ENCODE data around the gene DNAJC5.
"Not testable (repeated sequence)": the region's sequence is repeated elsewhere in the genome, so short reads cannot be mapped to it uniquely, and the experiment has no call there.

The DNAJC5 gene, protein sequence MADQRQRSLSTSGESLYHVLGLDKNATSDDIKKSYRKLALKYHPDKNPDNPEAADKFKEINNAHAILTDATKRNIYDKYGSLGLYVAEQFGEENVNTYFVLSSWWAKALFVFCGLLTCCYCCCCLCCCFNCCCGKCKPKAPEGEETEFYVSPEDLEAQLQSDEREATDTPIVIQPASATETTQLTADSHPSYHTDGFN

DNA sequence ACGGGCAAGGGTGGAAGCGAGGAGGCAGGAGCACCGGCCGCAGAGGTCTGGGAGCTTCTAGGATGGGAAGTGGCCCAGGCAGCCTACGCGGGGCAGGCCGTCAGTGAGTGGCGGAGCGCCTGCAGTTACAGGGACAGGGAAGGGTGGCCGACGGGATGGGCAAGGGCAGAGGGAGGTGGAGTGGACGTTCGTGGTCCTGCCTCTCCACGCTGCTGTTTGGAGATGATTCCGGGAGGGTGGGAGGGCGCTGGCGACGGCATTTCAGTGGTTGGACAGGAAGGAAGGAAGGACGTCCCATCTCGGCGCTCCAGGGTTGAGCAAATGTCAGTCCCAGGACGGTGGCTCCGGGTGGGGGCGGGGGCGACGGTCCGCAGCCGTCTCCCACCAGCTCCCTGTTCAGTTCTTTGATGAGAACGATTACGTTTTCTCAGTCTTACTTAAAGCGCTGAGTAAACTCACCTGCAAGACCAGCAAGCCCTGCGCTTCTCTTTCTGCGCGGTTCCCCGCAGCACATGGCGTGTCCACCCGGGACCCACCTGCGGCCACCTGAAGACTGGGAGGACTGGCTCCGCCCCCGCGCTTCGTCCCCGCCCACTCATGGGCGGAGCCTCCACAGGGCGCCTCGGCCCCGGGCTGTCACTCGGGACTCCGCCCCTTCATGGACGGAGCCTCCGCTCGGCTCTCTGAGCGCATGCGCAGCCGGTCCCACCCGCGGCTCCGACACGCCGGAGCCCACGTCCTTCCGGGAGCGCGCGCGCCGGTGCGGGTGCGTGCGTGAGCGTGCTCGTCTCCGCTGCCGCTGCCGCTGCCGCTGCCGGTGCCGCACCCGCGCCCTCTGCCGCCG lies at the start of gene DNAJC5:
TSS of gene DNAJC5 (plus strand) at position 769 of the 844 bp plus-strand sequence. CDS start 33,220 bp downstream, outside the sequence.
- ATAC-seq: peak; percentile 76 to 82

DNA sequence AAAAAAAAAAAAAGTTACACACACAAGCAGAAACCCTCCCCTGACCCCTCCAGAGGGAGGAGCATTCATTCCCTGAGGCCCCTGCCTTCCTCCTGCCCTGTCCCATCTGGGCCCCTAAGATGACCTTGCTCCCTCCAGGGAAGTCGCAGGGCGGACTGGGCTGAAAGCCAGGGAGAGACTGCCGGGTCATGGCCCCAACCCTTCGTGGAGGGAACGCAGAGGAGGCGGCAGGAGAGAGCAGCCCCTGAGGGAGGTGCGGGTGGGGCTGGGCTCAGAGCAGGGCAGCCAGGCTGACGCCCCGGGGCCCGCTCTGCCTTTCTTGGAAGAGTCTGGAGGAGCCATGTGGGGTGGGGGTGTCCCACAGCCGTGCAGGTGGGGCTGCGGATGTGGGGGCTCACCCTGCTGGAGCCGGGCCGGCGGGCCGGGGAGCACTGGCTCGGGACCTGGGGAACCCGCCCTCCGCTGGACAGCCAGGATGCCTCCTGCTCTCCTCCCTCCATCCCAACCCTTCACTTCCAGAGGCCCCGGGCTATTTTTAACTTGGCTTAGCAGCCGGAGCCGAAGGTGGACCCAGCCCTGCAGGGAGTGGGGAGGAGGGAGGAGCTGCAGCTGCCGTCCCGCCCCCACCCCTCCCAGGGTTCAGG lies 48.7 kb upstream of the DNAJC5 start:
- no peak for ATAC-seq

DNA sequence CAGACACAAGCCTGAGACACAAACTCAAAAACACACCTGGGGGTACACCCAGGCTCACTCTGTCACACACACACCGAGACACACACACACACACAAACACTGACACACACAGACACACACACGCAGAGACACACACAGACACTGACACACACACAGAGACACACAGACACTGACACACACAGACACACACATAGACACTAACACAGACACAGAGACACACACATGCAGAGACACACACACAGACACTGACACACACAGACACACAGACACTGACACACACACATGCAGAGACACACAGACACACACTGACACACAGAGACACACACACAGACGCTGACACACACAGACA lies 48.1 kb upstream of the DNAJC5 start:
- no peak for ATAC-seq

DNA sequence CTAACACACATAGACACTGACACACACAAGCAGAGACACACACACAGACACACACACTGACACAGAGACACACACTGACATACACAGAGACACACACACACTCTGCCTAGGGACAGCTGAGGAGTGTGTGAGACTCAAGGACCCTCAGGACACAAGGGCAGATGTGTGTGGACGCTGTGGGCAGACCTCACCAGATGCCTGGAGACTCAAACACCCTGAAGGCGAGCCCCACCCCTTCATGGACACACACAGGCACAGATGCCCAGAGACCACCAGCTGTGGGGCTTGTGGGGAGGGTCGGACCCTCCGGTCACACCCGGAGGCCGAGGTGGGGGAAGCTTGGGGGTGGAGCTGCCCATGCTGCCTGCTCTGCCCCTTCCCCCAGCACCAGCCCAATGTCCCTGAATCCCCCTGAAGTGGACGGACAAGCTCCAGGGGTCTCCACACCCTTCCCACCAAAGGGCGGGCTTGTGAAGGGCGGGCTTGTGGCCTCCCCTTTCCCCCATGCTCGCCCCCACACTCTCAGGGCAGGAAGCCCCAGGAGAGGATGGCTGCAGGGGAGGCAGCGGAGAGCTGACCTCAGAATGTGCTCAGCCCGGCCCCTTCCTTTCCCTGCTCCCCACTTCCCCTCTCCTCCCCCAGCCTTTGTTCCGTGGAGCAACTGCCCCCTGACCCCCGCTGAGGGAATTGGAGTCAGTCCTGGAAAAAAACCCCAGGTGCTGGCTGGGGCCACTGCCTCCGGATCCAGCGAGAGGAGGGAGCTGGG lies 47.5 kb upstream of the DNAJC5 start:
- no peak for ATAC-seq

DNA sequence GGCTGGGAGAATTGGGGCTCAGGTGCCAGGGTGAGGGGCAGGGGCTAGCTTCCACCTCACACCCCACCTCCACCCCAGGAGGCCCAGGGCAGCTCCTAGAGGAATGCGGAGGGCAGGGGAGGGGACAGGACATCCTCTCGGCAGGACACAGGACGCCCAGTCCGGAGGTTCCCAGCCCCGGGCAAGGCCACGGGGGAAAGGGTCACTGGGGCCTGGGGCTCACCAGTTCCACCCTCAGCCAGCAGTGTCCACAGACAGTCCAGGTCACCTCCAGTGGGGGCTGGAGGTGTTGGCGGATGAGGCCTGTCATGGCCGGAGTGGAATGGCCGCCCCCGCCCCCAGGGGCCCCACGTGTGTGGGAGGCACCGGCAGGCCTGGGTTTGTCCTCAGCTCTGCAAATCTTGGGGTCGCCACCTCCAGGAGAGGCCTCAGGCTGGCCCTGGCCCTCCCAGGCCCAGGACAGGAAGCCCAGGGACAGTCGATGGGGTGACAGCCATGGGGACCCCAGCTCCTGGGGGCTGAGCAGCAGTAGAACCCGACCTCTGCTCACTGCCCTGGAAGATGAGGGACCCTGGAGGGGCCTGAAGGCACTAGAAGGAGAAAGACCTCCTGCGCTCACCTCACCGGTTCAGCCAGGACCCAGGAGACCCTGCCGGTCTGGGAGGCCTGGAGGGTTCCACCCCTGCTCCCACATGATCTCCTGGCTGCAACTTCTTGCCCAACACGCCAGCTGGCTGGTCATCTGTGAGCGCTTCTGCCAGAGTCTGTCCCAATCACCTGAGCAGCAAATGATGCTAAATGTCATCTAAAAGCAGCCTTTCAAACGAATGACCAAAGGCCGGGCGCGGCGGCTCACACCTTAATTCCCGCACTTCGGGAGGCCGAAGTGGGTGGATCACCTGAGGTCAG lies 46.7 kb upstream of the DNAJC5 start:
- ATAC-seq: no peak

DNA sequence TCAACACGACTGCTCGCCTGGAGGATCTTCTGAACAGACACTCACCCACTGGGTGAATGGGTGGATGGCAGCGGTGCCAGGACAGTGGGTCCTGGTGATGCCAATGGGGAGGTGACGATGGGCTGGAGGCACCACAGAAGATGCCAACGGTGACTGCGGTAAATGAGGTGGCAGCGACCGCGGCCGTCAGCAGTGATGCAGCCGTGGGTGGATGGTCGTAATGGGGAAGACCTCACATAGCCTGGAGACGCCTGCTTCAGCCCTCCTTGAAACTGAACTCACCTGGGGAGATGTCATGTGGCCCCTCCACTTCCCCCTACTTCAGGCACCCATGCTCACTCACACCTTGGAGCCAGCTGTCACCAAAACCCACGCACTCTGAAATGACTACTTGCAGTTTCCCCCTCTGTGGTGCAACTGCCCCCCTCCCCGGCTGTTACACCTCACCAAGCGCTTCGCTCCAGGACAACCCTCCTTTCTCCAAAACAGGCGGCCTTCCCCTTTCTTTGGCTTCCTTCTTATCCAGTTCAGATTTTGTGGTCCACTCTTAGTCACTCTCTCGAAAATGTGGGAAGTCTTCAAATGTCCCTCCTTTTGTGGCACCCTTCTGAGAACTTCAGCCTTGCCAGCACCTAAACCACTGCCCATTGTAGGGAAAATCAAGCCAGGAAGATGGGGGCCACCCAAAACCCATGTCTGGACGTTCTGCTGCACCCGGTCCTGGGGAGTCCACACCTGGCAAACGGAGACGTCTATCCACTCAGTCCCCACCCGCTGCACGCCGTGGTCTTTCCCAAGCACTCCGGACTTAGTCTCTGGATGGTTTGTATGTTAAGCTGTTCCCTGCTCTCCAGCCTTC lies 44.0 kb upstream of the DNAJC5 start:
- ATAC-seq: peak; percentile 84 to 88

DNA sequence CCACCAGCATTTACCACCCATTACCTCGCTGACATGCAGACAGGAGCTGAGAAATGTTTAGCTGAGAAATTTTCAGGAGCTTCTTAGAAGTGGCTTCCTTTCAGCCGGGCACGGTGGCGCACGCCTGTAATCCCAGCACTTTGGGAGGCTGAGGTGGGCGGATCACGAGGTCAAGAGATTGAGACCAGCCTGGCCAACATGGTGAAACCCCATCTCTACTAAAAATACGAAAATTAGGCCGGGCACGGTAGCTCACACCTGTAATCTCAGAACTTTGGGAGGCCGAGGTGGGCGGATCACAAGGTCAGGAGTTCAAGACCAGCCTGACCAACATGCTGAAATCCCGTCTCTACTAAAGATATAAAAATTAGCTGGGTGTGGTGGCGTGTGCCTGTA lies 43.4 kb upstream of the DNAJC5 start:
- not testable (repeated sequence) for ATAC-seq

DNA sequence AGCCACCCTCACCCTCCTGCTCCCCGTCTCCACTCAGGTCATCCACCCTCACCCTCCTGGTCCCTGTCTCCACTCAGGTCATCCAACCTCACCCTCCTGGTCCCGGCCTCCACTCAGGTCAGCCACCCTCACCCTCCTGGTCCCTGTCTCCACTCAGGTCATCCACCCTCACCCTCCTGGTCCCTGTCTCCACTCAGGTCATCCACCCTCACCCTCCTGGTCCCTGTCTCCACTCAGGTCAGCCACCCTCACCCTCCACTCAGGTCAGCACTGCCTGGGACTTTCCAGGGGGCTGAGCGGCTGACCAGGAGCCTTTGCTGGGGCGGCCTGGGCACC lies 41.2 kb upstream of the DNAJC5 start:
- ATAC-seq: not testable (repeated sequence)

DNA sequence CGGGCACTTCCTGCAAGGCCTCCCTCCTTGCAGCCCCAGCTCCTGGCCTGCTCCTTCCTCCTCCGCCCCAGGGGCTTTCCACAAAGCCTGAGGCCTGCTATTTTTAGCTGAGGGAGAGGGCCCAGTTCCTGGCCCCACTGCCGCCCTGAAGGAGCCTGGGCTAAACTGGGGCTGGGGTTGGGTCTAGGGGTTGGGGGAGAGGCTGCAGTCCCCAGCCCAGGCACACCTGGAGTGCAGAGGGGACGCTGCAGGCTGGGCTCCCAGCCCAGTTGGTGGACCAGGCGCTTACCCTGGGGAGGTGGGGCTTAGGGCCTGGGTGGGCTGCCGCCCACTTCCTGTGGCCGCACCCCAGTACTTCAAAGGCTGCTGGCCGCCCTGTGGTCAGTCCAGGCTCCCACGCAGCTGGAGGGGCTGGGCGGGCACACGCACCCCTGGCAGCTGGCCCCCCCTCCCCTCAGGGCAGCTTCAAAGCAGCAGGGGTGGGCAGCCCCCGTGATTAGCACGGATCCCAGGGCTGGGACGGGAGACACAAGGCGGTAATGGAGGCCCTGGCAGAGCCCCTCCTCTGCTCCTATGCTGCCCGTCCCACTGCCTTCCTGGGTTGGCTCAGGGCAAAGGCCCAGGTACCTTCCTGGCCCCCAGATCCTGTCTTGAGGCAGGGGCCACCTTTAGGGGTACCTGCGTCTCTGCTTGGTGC lies 40.7 kb upstream of the DNAJC5 start:
- no peak for ATAC-seq

DNA sequence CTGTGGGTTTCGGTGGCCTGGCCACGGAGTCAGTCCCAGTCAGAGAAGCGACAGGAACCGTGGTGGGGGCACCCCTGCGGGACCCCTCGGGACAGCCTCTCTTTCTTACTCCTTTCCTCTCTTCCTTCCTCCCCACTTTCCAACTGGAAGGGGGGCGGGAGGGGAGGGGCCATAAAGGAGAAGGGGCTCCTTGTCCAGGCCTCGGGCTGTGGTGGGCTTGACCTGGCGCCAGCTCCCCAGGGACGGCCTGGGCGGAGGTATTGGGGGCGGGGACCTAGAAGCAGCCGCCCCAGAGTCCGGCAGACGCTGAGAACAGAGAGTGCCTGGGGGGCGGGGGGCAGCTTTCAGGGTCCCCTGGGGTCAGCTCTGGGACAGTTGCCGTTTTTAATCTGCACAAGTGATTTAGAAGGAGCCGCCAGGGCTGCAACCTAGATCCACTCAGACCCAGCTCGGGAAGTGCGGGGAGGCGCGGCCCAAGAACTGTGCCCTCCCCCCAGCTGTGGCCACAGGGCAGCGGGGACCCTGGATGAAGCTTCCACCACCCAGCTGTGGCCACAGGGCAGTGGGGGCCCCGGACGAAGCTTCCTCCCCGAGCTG lies 40.1 kb upstream of the DNAJC5 start:
- ATAC-seq: no peak

DNA sequence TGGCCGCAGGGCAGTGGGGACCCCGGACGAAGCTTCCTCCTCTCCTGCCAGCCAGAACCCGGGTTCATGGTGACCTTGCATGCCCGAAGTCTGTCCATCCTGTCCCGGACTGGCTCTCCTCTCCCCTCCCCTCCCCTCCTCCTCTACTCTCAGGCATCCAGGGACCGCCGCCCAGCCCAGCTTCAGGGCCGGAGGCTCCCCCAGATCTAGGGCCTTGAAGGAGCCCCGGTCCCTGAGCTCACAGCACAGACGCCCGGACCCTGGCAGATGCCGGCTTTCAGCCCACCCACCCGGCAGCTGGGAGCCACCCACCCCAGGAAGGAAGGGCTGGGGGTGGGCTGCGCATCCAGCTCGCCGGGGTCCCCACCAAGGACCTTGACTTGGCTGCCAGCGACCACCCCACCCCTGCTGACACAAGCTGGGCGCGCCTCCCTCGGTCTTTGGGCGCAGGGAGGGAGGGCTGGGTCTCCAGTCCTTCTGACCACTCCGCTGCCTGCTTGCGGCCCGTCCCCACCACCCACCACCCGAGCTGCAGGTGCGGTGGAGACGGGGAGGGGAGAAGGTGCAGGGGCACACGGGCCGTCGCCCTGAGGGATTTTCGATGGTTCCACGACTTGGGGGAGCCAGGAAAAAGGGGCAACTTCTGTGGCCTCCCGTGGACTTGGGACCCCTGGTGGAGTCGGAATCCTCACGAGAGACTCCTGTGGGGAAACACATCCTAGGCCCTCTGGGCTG lies 39.4 kb upstream of the DNAJC5 start:
- ATAC-seq: no peak

DNA sequence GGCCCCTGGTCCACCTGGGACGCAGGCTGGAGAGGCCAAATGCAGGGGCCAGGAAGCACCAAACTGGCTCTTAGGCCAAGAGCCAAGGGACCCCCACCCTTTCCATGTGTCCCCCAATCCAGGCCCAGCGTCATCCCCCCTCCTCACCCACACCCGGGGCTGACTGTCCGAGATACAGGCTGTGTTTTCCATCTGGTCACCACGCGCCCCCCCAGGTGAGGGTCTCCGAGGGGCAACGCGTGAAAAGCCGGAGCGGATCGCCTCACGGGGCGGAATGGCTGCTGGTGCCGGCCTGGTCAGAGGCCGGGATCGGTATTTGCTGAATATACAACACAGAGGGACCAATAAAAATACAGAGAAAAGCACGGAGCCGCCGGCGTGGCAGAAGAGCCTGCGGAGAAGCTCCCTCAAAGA lies 38.8 kb upstream of the DNAJC5 start:
- no peak for ATAC-seq

DNA sequence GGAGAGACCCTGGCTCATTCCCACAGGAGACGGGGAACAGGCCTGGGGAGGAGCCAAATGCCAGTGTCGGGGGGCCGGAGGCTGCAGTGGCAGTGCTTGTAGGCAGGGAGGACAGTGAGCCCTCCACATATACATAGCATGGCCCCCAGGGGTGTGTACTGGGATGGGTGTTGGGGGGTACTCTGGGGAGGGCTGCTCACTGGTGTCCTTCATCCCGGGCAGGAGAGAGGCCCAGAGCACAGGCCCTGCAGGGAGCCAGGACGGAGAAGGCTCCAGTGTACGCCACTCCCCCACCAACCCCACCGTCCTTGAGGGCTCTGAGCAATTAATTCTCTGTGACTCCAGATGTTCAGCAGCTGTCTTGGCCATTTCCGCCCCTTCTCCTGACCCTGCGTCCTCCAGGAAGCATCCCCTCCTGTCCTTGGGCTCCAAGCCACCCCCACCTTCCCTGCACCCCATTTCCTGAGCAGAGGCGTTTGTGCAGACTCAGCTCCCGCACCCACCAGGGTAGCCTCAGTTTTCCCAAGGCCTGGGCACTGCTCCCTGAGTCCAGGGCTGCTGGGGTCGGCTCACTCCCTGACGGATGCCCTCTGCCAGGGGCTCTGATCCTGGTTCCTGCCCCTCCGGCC lies 37.0 kb upstream of the DNAJC5 start:
- no peak for ATAC-seq

DNA sequence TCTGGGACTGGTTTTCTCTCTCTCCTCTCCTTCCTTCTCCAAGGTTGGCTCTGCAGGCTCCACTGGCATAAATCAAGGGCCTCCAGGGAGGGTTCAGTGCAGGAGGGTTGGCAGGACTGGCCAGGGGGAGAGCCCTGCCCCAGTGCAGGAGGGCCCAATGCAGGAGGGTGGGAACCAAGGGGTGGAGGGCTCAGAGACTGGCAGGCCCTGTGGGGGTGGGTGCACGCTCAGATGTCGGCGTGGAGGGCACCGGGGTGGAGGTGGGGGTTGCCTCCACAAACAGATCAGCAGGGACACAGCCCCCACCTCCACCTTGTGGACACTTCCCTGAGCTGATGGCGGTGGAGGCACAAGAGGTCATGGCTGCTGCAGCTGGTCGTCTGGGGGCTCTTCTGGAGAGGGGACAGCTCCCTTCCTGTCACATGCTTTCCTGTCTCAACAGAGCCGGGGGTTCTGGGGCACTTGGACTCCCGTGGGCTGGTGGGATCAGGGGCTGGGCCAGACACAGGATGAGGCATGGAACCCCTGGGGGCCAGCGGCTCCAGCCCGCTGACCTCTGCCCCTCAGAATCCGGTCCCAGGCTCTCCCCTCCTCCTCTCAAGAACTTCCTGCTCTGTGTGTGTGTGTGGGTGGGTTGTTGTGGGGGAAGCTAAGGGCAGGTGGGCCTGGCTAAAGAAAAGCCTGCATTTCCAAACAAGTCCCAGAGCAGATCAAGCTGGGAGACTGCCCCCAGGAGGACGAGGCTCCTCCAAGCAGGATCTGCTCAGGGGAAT lies 36.3 kb upstream of the DNAJC5 start:
- ATAC-seq: no peak

DNA sequence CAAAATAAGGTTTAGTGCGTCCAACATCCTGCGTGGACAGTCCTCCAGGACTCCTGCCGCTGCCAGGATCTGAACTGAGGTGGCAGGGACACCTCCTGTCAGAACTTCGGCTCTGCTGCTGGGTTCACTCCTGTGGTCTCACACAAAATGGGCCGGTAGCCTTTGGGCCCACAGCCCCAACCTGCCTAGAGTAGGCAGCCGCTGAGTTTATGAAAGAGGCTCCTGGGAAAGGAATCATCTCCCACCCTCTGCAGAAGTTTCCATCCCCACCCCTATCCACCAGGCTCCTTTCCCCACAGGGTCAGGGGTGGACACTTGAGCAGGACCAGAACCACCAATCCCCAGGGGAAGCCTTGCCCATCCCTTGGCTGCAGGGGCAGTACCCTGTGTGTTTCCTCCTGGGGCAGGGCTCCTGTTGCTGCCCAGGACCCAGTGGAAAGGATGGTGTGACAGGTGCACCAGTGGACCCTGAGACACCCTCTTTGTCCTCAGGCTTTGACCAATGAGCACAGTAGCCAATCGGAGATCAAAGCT lies 35.7 kb upstream of the DNAJC5 start:
- ATAC-seq: no peak

DNA sequence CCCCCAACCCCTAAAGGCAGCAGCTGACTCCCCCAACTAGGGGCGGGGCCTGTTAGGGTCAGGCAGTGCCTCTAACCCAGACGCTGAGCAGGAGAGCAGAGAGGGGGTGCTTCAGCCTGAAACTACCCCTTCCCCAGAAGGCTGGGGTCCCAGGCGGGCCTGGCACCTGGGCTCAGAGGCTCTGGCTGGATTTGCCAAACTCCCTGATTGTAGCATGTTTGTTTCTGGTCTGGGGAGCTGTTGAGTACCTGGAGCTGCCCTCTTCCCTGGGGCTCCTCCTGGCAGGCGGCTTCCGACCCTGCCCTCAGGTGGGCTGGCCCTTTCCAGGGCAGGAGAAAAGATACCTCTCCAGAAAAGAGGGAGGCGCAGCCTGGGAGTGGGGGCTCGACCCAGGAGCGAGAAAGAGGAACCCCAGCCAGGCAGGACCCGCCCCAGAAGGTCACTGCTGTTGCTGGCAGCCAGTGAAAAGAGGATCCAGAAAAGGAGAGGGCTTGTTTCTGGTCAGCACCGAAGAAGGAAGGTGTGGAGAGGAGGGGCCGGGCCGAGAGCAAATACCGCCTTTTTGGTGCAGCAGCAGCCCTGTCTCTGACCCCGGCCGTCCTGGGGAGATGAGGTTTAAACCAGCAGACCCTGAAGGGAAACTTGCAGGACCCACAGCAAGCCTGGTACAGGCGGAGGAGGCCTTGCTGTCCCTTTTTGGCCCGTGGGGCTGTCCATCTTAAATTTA lies 34.4 kb upstream of the DNAJC5 start:
- no peak for ATAC-seq

DNA sequence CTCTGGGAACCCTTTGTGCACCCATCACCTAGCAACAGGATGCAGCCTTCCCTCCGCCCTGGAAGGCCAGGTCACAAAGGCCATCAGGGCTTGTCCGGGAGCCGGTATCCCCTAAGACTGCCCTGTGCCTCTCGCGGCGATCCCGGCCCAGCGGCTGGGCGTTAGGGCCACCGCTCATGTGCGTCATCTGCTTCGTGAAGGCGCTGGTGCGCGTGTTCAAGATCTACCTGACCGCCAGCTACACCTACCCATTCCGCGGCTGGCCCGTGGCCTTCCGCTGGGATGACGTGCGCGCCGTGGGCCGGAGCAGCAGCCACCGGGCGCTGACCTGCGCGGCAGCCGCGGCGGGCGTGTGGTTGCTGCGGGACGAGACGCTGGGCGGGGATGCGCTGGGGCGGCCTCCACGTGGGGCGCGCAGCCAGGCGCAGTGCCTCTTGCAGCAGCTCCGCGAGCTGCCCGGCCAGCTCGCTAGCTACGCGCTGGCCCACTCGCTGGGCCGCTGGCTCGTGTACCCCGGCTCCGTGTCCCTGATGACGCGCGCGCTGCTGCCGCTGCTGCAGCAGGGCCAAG lies 33.5 kb upstream of the DNAJC5 start, which contains the start of gene ABHD16B:
TSS of gene ABHD16B (plus strand) at position 134 of the 570 bp plus-strand sequence. CDS start at position 177, 43 bp downstream.
- no peak for ATAC-seq

Data from activated CD4-positive, CD25-positive, alpha-beta regulatory T cell treated with anti-CD3 and anti-CD28 coated beads, Interleukin-2, amount 50 U/mL, for 24 hours (primary cell).